Muscle layer of duodenum (tissue), 2 donors: ENCODE results near the gene NEK8.
"Not testable (repeated sequence)": the region's sequence is repeated elsewhere in the genome, so short reads cannot be mapped to it uniquely, and the experiment has no call there.

Experiments
- H3K27ac ChIP-seq: one replicate; pipeline ENCODE4 v1.7.0; 2013; ENCODE audit warnings: mild to moderate bottlenecking, low read length
- H3K27me3 ChIP-seq: one replicate; pipeline ENCODE4 v1.7.0; 2013; ENCODE audit warnings: low read depth, mild to moderate bottlenecking, control low read depth, low read length
- H3K36me3 ChIP-seq, 2 donors: one replicate each; pipeline ENCODE4 v1.7.0; 2013; ENCODE audit warnings: low read length in 2 of 2, control low read depth in 1 of 2, mild to moderate bottlenecking in 1 of 2; ENCODE audit not compliant: insufficient read depth in 2 of 2, control insufficient read depth in 1 of 2
- H3K4me1 ChIP-seq, 2 donors: one replicate each; pipeline ENCODE4 v1.7.0; 2013; ENCODE audit warnings: low read length in 2 of 2, mild to moderate bottlenecking in 2 of 2, control low read depth in 1 of 2, moderate library complexity in 1 of 2; ENCODE audit not compliant: insufficient read depth in 2 of 2, control insufficient read depth in 1 of 2
- H3K4me3 ChIP-seq, 2 donors: one replicate each; pipeline ENCODE4 v1.7.0; 2013; ENCODE audit warnings: low read length in 2 of 2, low read depth in 1 of 2, mild to moderate bottlenecking in 1 of 2
- H3K9me3 ChIP-seq, 2 donors: one replicate each; pipeline ENCODE4 v1.7.0; 2013; ENCODE audit warnings: low read length in 2 of 2, control low read depth in 1 of 2, mild to moderate bottlenecking in 1 of 2; ENCODE audit not compliant: control insufficient read depth in 1 of 2
- donor health status: healthy.

Gene NEK8

DNA sequence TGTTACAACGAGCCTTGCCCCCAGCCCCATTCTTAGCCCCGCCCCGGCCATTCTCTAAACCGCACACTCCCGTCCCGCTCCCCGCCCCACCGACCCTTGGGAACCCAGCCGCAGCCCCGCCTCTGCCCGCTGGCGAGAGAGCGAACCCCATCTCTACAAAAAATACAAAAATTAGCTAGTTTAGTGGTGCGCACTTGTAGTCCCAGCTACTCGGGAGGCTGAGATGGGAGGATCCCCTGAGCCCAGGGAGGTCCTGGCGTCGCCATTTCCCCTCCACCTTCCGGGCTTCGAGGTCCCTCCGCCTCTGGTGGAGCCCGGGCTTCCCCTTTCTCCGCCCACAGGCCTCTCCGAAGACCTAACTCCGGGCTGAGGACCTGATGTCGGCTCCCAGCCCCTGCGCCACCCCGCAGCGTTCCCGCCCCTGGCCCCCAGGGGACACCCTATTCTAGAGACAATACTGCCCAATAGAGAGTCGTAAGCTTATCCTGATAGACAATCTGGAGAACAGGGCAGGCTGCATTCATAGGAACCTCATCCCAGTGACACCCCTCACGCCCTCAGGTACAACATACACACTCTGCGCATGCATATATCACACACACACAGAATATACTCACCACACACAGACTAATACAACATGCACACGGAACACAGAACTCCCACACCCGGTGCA, 16.4 kb upstream of the NEK8 start:
- no peak overlapping the region for H3K27ac ChIP-seq

DNA sequence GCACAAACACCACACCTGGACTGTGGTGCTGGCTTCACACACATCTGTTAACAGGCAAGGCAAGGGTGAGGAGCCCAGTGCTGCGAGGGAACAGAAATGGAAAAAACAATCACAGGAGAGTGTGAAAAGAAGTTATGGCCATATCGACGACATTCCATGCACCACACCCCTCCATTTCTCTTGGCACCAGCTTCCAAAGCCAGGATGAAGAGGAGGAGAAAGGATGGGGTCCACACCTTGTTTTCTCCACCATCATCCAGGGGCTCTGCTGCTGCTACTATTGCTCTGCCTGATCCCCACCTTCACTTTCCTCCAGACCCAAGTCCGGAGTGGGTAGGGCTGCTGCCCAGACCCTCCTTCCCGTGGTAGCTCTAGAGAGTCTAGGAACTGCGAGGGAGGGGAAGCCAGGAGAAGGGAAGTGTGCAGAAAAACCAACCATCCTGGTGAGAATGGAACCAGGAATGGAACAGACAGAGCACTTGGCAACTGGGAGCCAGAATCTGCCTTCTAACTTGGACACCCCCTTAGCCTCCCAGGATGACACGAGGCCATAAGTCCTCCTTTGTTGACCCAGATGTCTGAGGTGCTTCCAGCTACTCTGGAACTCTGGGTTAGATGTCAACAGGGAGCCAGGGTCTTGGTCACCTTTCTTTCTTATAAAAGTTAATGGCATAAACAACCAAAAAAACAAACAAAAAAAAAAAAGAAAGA, 15.7 kb upstream of the NEK8 start:
- no peak overlapping the region for H3K4me3 ChIP-seq
- peaks cover 0 to 18% of the 10 kb centered on the region in 2 donors for H3K36me3 ChIP-seq
- no peaks in the 10 kb centered on the region for H3K9me3 ChIP-seq
- H3K27ac ChIP-seq: no peak overlapping the region
- no peaks in the 10 kb centered on the region for H3K27me3 ChIP-seq
- peaks cover 3 to 38% of the 10 kb centered on the region in 2 donors for H3K4me1 ChIP-seq

More for the DNA sequence above, 16.4 kb upstream of the NEK8 start:
- H3K4me1 ChIP-seq: peaks cover 3 to 38% of the 10 kb centered on the region in 2 donors
- peaks cover 0 to 18% of the 10 kb centered on the region in 2 donors for H3K36me3 ChIP-seq
- H3K9me3 ChIP-seq: no peaks in the 10 kb centered on the region
- no peaks in the 10 kb centered on the region for H3K27me3 ChIP-seq
- peak overlapping the region; percentile 66 to 81 for H3K4me3 ChIP-seq

DNA sequence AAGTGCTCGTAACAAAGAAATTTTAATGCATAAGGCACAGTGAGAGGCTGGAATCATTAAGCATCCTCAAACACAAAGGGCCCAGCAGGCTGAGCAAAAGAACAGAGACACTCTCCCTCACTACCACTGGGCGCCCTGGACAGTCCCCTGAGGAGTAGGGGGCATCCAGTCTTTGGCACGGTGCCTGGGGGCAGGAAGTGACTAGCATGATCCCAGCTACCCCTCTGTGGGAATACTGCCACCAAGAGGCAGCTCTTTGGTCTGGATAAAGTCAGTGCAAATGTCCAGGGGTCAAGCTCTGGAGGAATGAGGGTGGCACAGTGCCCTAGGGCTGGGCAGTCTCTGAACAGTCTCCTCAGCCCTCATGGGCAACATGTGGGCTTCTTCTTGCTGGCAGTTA, 14.3 kb upstream of the NEK8 start:
- H3K4me1 ChIP-seq: peaks cover 9 to 46% of the 10 kb centered on the region in 2 donors
- H3K4me3 ChIP-seq: no peak overlapping the region
- no peak overlapping the region for H3K27ac ChIP-seq
- H3K9me3 ChIP-seq: no peaks in the 10 kb centered on the region
- H3K36me3 ChIP-seq: peaks cover 0 to 18% of the 10 kb centered on the region in 2 donors
- no peaks in the 10 kb centered on the region for H3K27me3 ChIP-seq

DNA sequence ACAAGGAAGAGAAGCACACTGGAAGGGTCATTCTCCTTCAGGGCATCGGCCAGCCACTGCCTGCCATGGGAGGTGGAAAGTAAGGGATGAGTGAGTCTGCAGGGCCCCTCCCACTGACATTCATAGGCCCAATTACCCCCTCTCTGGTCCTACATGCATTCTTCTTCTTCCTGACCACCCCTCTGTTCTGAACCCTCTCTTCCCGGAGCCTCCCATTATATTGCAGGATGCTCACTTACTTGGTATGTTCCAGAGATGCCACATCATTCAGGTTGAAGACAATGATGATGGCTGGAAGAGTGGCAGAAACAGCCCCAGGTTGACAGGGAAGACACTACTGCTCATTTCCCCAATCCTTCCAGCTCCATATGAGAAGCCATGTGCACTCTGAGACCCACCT, 13.4 kb upstream of the NEK8 start:
- H3K27ac ChIP-seq: no peak overlapping the region
- peaks cover 9 to 40% of the 10 kb centered on the region in 2 donors for H3K4me1 ChIP-seq
- no peak overlapping the region for H3K4me3 ChIP-seq
- no peaks in the 10 kb centered on the region for H3K9me3 ChIP-seq
- H3K27me3 ChIP-seq: no peaks in the 10 kb centered on the region
- peaks cover 0 to 18% of the 10 kb centered on the region in 2 donors for H3K36me3 ChIP-seq

DNA sequence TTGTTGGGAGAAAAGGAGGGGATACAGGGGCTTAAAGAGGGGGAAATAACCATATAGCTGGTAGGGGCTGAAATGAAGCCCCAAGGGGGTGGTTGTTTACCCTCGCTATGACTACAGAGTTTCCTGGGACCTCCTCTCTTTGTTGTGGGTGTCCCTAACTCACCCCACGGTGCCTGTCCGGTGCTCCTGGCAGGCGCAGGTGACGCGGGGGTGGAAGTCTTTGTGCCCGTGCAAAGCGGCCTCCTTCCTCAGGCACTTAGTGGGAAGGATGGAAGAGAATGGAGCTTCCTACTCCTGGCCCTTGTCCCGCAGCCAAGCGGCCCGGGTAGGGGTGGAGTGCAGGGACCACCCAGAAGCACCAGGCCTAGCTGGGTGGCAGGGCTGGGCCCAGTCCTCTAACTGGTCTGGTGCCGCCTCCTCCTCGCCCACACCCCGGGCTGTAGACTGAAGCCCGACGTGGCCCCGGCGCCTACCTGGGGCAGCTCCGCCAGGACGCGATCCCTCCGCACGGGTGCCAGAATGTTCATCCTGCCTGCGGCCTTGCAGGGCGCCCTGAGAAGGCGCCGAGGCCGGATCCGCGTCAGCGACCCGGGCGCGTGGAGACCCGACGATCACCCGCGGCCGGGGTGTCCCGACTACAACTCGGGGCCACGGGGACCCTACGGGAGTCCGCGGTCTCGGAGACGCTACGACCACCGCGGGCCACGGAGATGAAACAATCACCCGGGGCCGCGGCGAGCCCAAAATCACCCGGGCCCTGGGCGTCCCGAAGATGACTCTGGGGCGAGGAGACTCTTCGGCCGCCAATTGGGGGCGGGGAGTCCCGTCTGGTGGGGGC, 11.6 kb upstream of the NEK8 start:
- Histone ChIP-seq H3K27me3 (no peaks in the 10 kb centered on the region), H3K4me3 (peak overlapping the region; percentile 70 to 71), H3K9me3 (no peaks in the 10 kb centered on the region), H3K4me1 (peaks cover 14 to 48% of the 10 kb centered on the region in 2 donors), H3K27ac (peak overlapping the region; percentile 72), H3K36me3 (peaks cover 5 to 18% of the 10 kb centered on the region in 2 donors)

DNA sequence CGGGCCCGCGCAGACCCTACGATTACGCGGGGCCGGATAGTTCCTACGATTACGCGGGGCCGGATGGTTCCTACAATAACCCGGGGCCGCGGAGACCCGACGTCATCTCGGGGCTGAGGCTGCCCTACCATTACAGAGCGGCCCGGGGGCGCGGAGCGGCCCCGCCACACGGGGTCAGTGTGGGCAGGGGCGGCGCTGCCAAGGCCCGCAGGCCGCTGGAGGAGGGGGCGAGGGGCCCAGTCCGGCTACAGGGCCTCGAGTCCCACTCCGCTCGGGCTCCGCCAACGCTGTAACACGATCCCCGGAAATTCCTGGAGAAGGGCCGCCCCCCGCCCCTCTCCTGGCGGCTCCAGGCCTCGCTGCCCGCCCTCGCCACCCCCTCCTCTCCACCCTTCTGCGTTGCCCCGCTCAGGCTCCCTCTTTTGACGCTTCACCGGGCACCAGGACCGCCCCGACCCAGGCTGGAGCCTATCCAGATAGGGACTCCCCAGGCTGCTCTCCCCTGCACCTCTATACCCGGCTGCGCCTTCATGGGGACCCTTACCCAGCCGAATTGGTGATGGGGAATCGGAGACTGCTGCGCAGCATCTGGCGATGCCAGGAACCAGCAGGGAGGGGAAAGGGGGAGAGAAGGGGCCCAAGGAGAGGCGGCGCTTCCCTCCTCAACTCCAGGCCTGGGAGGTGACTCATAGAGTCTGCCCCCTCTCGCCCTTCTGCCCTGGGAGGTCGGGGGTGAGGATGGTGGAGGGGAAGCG, 10.8 kb upstream of the NEK8 start, which contains the start of gene RAB34:
TSS of gene RAB34 (minus strand) at position 291 of the 755 bp plus-strand sequence. CDS start 602 bp downstream, outside the sequence.
- Histone ChIP-seq H3K9me3 (no peaks in the 10 kb centered on the region), H3K27ac (peak within 1 kb of the TSS; percentile 72), H3K4me1 (peaks cover 17 to 48% of the 10 kb centered on the region in 2 donors), H3K4me3 (peak within 1 kb of the TSS; percentile 70 to 71), H3K36me3 (peaks cover 11 to 26% of the 10 kb centered on the region in 2 donors), H3K27me3 (no peaks in the 10 kb centered on the region)

DNA sequence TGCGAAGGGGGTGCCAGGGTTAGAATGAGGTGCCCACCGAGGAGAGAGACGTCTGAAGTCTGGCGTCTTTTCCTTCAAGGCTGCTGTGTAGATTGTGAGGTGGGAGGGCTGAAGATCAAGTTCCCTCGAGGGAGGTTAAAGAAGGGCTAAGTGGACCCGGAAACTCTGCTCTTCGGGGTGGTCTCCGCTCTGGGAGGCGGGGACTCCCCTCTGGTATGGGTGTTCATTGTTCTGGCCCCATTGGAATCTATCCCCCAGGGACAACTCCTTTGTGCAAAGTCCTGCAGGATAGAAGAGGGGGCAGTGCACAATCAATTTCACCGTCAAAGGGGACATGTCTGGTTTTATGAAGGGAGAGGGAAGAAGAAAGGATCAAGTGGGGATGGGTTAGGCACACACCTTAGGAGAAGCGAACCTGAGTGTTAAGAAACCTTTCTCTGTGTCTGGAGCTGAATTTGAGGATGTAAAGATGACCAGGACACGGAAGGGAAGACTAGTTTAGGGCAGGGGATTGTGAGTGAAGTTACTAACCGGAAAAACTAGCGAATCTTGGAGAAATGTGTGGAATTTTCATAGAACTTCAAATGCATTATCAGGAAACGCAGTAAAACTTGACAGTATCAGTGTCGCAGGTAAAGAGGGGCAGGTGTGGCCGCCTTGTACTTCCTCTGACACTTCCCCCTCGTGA, 10.1 kb upstream of the NEK8 start:
- Histone ChIP-seq H3K27me3 (no peaks in the 10 kb centered on the region), H3K36me3 (peaks cover 18 to 33% of the 10 kb centered on the region in 2 donors), H3K9me3 (no peaks in the 10 kb centered on the region), H3K4me3 (peak overlapping the region; percentile 44 to 71), H3K27ac (peak overlapping the region; percentile 36), H3K4me1 (peaks cover 18 to 48% of the 10 kb centered on the region in 2 donors)

DNA sequence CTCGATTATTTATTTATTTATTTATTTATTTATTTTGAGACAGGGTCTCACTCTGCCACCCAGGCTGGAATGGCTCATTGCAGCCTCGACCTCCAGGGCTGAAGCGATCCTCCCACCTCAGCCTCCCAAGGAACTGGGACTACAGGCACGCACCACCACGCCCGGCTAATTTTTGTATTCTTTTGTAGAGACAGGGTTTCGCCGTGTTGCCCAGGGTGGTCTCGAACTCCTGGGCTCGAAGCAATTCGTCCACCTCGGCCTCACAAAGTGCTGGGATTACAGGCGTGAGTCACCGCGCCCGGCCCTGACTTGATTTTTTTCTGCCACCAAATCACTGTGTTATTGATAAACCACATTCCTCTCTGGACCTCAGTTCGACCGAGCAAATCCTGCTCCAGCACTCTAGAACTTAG, 9.6 kb upstream of the NEK8 start:
- H3K9me3 ChIP-seq: no peaks in the 10 kb centered on the region
- peaks cover 22 to 33% of the 10 kb centered on the region in 2 donors for H3K36me3 ChIP-seq
- H3K27me3 ChIP-seq: no peaks in the 10 kb centered on the region
- peak overlapping the region; percentile 70 for H3K27ac ChIP-seq
- H3K4me3 ChIP-seq: peak overlapping the region; percentile 78 to 80
- peaks cover 18 to 48% of the 10 kb centered on the region in 2 donors for H3K4me1 ChIP-seq

DNA sequence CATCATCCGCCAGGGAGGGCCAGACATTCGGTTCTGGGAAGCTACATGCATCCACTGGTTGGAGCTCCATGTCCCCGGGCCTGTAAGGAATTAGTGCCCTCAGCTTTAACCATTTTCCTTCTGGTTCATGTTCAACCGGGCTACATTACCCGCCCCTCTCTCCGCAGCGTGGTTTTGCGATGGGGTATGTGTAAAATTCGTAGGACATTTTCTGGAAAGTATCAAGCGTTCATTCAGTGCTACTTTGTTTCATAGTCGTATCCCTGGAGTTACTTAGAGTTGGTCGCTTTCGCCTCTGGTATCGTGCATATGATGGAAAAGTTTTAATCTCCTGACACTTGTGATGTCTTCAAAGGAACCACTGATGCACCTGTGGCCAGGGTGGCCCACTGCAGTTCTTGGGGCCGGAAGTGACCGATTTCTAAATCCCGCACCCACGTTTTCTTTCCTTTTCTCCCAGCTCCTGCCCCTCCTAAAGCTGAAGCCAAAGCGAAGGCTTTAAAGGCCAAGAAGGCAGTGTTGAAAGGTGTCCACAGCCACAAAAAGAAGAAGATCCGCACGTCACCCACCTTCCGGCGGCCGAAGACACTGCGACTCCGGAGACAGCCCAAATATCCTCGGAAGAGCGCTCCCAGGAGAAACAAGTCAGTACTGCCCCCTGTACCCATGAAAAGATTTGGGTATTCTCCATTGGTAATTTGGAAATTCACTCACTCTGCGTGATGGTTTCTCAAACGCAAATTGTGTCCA, 8.2 kb upstream of the NEK8 start:
- H3K4me1 ChIP-seq: peaks cover 18 to 54% of the 10 kb centered on the region in 2 donors
- peak overlapping the region; percentile 70 for H3K27ac ChIP-seq
- H3K4me3 ChIP-seq: peak overlapping the region; percentile 78 to 80
- H3K27me3 ChIP-seq: no peaks in the 10 kb centered on the region
- peaks cover 31 to 32% of the 10 kb centered on the region in 2 donors for H3K36me3 ChIP-seq
- H3K9me3 ChIP-seq: no peaks in the 10 kb centered on the region

DNA sequence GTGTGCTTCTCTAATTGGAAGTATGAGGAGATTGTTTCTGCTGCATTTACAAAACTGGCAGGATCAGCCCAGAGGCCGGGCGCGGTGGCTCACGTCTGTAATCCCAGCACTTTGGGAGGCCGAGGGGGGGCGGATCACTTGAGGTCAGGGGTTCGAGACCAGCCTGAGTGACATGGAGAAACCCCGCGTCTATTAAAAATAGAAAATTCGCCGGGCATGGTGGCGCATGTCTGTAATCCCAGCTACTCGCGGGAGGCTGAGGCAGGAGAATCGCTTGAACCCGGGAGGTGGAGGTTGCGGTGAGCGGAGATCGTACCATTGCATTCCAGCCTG, 7.6 kb upstream of the NEK8 start:
- H3K27me3 ChIP-seq, H3K9me3 ChIP-seq: not testable (repeated sequence)
- H3K4me3 ChIP-seq: peak overlapping the region; percentile 78 to 80
- H3K27ac ChIP-seq: peak overlapping the region; percentile 70
- H3K4me1 ChIP-seq: peaks cover 18 to 55% of the 10 kb centered on the region in 2 donors
- peaks cover 31 to 32% of the 10 kb centered on the region in 2 donors for H3K36me3 ChIP-seq
